ENCODE data around the gene C2CD4A.
A peak's percentile ranks its signal among the peaks of the same experiment; 100 is the strongest.

The C2CD4A gene

DNA sequence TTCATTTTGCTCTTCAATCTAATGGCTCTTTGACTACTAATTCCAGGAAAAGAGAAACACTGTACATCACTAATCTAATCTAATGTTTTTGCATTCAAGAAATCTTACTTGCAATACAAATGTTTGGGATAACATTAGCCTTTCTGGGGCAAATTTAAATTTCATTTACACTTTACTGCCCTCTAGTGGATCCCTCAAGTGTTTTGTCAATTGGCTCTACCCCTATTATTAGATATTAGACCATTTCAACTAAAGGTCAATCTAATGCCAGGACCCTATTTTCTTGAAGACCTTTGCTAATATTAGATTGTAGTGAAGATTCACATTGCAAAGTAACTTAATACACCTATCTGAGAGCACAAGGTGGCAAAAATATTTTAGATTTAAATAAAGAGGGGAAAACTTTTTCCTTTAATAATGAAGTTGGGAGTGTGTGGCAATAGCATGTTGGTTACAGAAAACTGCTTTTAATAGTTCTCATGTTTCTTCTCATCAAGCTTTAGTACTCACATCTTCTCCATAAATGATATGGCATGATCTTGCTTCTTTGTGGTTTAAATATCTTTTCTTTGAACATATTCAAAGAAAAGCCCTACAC lies 5.0 kb downstream of the C2CD4A start:
- Histone ChIP-seq H3K27ac (no peak overlapping the region), H3K4me3 (ENCODE audit: low read depth, low read length) (no peak overlapping the region), H3K27me3 (replicated peaks) (peaks cover 2% of the 10 kb centered on the region), H3K36me3 (replicated peaks) (no peaks in the 10 kb centered on the region)
- no peak for DNase-seq
- in situ Hi-C loops (cut with HindIII; ENCODE audit: low pct_ligation_motif_present, low sequenced_read_pairs): no loop called here
- peak; percentile 50 for TF ChIP-seq CTCF (IDR thresholded peaks at IDR 0.05; ENCODE audit: low read depth, low read length, missing control alignments)

GRCh38 chr15:62075595-62076277 lies 9.0 kb downstream of the C2CD4A start:
- H3K27ac ChIP-seq: no peak overlapping the region
- peaks cover 2% of the 10 kb centered on the region for H3K27me3 ChIP-seq (replicated peaks)
- H3K4me3 ChIP-seq (ENCODE audit: low read depth, low read length): no peak overlapping the region
- DNase-seq: no peak
- TF ChIP-seq CTCF (IDR thresholded peaks at IDR 0.05; ENCODE audit: low read depth, low read length, missing control alignments): no peak
- no peaks in the 10 kb centered on the region for H3K36me3 ChIP-seq (replicated peaks)
- in situ Hi-C loops (cut with HindIII; ENCODE audit: low pct_ligation_motif_present, low sequenced_read_pairs): no loop called here

DNA sequence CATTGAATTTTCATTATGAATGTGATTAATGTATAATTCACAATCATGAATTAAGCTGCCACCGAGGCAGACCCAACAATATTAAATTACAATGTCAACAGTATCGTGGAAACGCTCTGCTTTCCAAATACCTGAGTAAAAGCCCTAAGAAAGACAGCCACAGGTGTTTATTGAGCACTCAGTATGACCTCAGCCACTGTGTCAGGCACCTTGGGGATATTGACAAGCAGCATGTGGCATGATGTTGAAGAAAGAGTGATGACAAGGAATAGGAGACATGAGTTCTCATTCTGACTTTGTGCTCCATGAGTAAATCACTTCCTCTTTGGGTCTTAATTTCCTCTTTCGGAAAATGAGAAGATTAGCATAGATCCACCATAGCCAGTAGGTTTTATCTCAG lies 12.8 kb downstream of the C2CD4A start:
- Histone ChIP-seq H3K27ac (no peak overlapping the region), H3K4me3 (ENCODE audit: low read depth, low read length) (no peak overlapping the region), H3K27me3 (replicated peaks) (no peaks in the 10 kb centered on the region), H3K36me3 (replicated peaks) (no peaks in the 10 kb centered on the region)
- in situ Hi-C loops (cut with HindIII; ENCODE audit: low pct_ligation_motif_present, low sequenced_read_pairs): no loop called here
- TF ChIP-seq CTCF (IDR thresholded peaks at IDR 0.05; ENCODE audit: low read depth, low read length, missing control alignments): no peak
- DNase-seq: no peak

- no peaks in the 10 kb centered on the region for H3K36me3 ChIP-seq (replicated peaks)
- in situ Hi-C loops (cut with HindIII; ENCODE audit: low pct_ligation_motif_present, low sequenced_read_pairs): no loop called here
- no peaks in the 10 kb centered on the region for H3K27me3 ChIP-seq (replicated peaks)
- TF ChIP-seq CTCF (IDR thresholded peaks at IDR 0.05; ENCODE audit: low read depth, low read length, missing control alignments): peak; percentile 5
- no peak for DNase-seq
- H3K27ac ChIP-seq: no peak overlapping the region
- H3K4me3 ChIP-seq (ENCODE audit: low read depth, low read length): no peak overlapping the region
Observed at GRCh38 chr15:62083194-62084154, 16.7 kb downstream of the C2CD4A start.

- no peak for TF ChIP-seq CTCF (IDR thresholded peaks at IDR 0.05; ENCODE audit: low read depth, low read length, missing control alignments)
- Histone ChIP-seq H3K4me3 (ENCODE audit: low read depth, low read length) (no peak overlapping the region), H3K36me3 (replicated peaks) (no peaks in the 10 kb centered on the region), H3K27ac (no peak overlapping the region), H3K27me3 (replicated peaks) (no peaks in the 10 kb centered on the region)
- in situ Hi-C loops (cut with HindIII; ENCODE audit: low pct_ligation_motif_present, low sequenced_read_pairs): no loop called here
- no peak for DNase-seq
Observed at GRCh38 chr15:62085740-62086139, 19.0 kb downstream of the C2CD4A start.
